Ishikawa (cell line): ENCODE measurements around the gene DLGAP4.

Experiments
- CEBPB ChIP-seq: IDR thresholded peaks from 2 replicates; pipeline ENCODE4 v1.6.1; 2012
- CREB1 ChIP-seq: IDR thresholded peaks from 2 replicates; pipeline ENCODE4 v1.6.1; 2012; ENCODE audit warnings: low read depth
- EGR1 ChIP-seq: IDR thresholded peaks from 2 replicates; pipeline ENCODE4 v1.6.1; 2012
- EP300 ChIP-seq: IDR thresholded peaks from 2 replicates; pipeline ENCODE4 v1.6.1; 2012; ENCODE audit warnings: borderline replicate concordance
- FOXM1 ChIP-seq: IDR thresholded peaks from 2 replicates; pipeline ENCODE4 v1.6.1; 2012; ENCODE audit warnings: low read depth, borderline replicate concordance
- MAX ChIP-seq: IDR thresholded peaks from 2 replicates; pipeline ENCODE4 v1.6.1; 2012
- NFIC ChIP-seq: IDR thresholded peaks from 2 replicates; pipeline ENCODE4 v1.6.1; 2012
- RAD21 ChIP-seq: IDR thresholded peaks from 2 replicates; pipeline ENCODE4 v1.6.1; 2012; ENCODE audit warnings: low read depth
- REST ChIP-seq: IDR thresholded peaks from 2 replicates; pipeline ENCODE4 v1.6.1; 2012; ENCODE audit warnings: low read depth, mild to moderate bottlenecking
- TAF1 ChIP-seq: IDR thresholded peaks from 2 replicates; pipeline ENCODE4 v1.6.1; 2012; ENCODE audit warnings: low read depth, mild to moderate bottlenecking
- TCF12 ChIP-seq: IDR thresholded peaks from 2 replicates; pipeline ENCODE4 v1.6.1; 2012; ENCODE audit warnings: low read depth
- TEAD4 ChIP-seq: IDR thresholded peaks from 2 replicates; pipeline ENCODE4 v1.6.1; 2012
- USF1 ChIP-seq: IDR thresholded peaks from 2 replicates; pipeline ENCODE4 v1.6.1; 2012
- YY1 ChIP-seq: IDR thresholded peaks from 2 replicates; pipeline ENCODE4 v1.6.1; 2012; ENCODE audit warnings: low read depth
- ZBTB7A ChIP-seq: IDR thresholded peaks from 2 replicates; pipeline ENCODE4 v1.6.1; 2012; ENCODE audit warnings: low read depth

The DLGAP4 gene

GRCh38 chr20:36498386-36499179 lies 192.4 kb downstream of the DLGAP4 start:
- TF ChIP-seq USF1: no peak
- TF ChIP-seq MAX: no peak
- TF ChIP-seq RAD21: no peak
- TF ChIP-seq YY1: no peak
- no peak for TF ChIP-seq TCF12
- no peak for TF ChIP-seq ZBTB7A
- TF ChIP-seq FOXM1: no peak
- no peak for TF ChIP-seq NFIC
- TF ChIP-seq CEBPB: no peak
- TF ChIP-seq CREB1: no peak
- no peak for TF ChIP-seq EGR1
- no peak for TF ChIP-seq EP300
- no peak for TF ChIP-seq TAF1
- no peak for TF ChIP-seq TEAD4
- no peak for TF ChIP-seq REST

GRCh38 chr20:36499211-36499610 lies 193.1 kb downstream of the DLGAP4 start:
- no peak for TF ChIP-seq EGR1
- no peak for TF ChIP-seq EP300

GRCh38 chr20:36499723-36500501 lies 193.8 kb downstream of the DLGAP4 start:
- no peak for TF ChIP-seq YY1

- TF ChIP-seq FOXM1: no peak
- no peak for TF ChIP-seq MAX
- TF ChIP-seq TCF12: no peak
- TF ChIP-seq CEBPB: no peak
- no peak for TF ChIP-seq EP300
- no peak for TF ChIP-seq TEAD4
- TF ChIP-seq USF1: no peak
- no peak for TF ChIP-seq CREB1
- TF ChIP-seq ZBTB7A: no peak
- TF ChIP-seq NFIC: no peak
- TF ChIP-seq TAF1: no peak
- no peak for TF ChIP-seq REST
- TF ChIP-seq EGR1: no peak
- no peak for TF ChIP-seq YY1
- no peak for TF ChIP-seq RAD21
Observed at GRCh38 chr20:36501367-36502006, 195.3 kb downstream of the DLGAP4 start.

GRCh38 chr20:36504295-36504694 lies 198.2 kb downstream of the DLGAP4 start:
- TF ChIP-seq EGR1: no peak
- TF ChIP-seq CREB1: no peak
- no peak for TF ChIP-seq TCF12
- TF ChIP-seq TEAD4: no peak
- TF ChIP-seq NFIC: no peak
- TF ChIP-seq USF1: no peak
- no peak for TF ChIP-seq REST
- no peak for TF ChIP-seq RAD21
- no peak for TF ChIP-seq ZBTB7A
- TF ChIP-seq TAF1: no peak
- no peak for TF ChIP-seq YY1
- no peak for TF ChIP-seq MAX
- no peak for TF ChIP-seq CEBPB
